Keratinocyte (primary cell): ENCODE results near the gene RNF38. TPM values are rescaled to one million over a fixed set of nuclear protein-coding genes. Genes with fewer than 3 reads are reported as not detected.

Source experiments
- DNase-seq: peaks from one replicate; pipeline ENCODE4 v3.0.0-alpha.2; 2011; ENCODE audit warnings: low read depth, missing footprints, low spot score
- FAIRE-seq: peaks from 2 replicates; lab custom pipeline; 2011; peaks lifted over from hg19 to GRCh38; lab: Jason Lieb, UNC
- H2AFZ ChIP-seq: 2 replicates; pipeline ENCODE4 v1.6.0; 2012; ENCODE audit warnings: low read length, control low read depth, inconsistent platforms; ENCODE audit not compliant: control insufficient read depth
- H3K27ac ChIP-seq: 2 replicates; pipeline ENCODE4 v1.5.1; 2011; ENCODE audit warnings: low read length; ENCODE audit not compliant: control insufficient read depth, insufficient read depth
- H3K27me3 ChIP-seq: 3 replicates; pipeline ENCODE4 v1.6.0; 2011; ENCODE audit warnings: low read length; ENCODE audit not compliant: control insufficient read depth, insufficient read depth; ENCODE audit errors: extremely low read depth
- H3K36me3 ChIP-seq, 2 experiments: 2 replicates in 1 of 2; 3 replicates in 1 of 2; pipeline ENCODE4 v1.5.1; 2011; ENCODE audit warnings: low read length in 2 of 2, mild to moderate bottlenecking in 1 of 2; ENCODE audit not compliant: control insufficient read depth in 2 of 2, insufficient read depth in 2 of 2; ENCODE audit errors: extremely low read depth in 1 of 2
- H3K4me1 ChIP-seq: 3 replicates; pipeline ENCODE4 v1.5.1; 2011; ENCODE audit warnings: low read length; ENCODE audit not compliant: control insufficient read depth, insufficient read depth; ENCODE audit errors: extremely low read depth
- H3K4me2 ChIP-seq: 3 replicates; pipeline ENCODE4 v1.6.0; 2011; ENCODE audit warnings: low read depth, low read length; ENCODE audit not compliant: control insufficient read depth, insufficient read depth; ENCODE audit errors: extremely low read depth
- H3K4me3 ChIP-seq, 3 experiments: fragments of 200-600 bp in 1 of 3; sonication (generic) in 1 of 3; 2 replicates in 2 of 3; 3 replicates in 1 of 3; pipeline ENCODE4 v1.5.1; 2011 to 2016; ENCODE audit warnings: low read length in 3 of 3, mild to moderate bottlenecking in 3 of 3, control low read depth in 2 of 3, inconsistent platforms in 1 of 3, low read depth in 1 of 3, mixed read lengths in 1 of 3, mixed run types in 1 of 3, moderate library complexity in 1 of 3; ENCODE audit not compliant: control insufficient read depth in 2 of 3, insufficient read depth in 2 of 3; ENCODE audit errors: extremely low read depth in 1 of 3
- H3K79me2 ChIP-seq: 2 replicates; pipeline ENCODE4 v1.6.0; 2012; ENCODE audit warnings: low read length; ENCODE audit not compliant: control insufficient read depth, insufficient read depth
- H3K9ac ChIP-seq: 3 replicates; pipeline ENCODE4 v1.6.0; 2011; ENCODE audit warnings: low read length; ENCODE audit not compliant: control insufficient read depth, insufficient read depth; ENCODE audit errors: extremely low read depth
- H3K9me1 ChIP-seq: 3 replicates; pipeline ENCODE4 v1.6.0; 2011; ENCODE audit warnings: low read length; ENCODE audit not compliant: control insufficient read depth, insufficient read depth; ENCODE audit errors: extremely low read depth
- H3K9me3 ChIP-seq: 2 replicates; pipeline ENCODE4 v1.5.1; 2012; ENCODE audit warnings: low read depth, low read length; ENCODE audit not compliant: control insufficient read depth
- H4K20me1 ChIP-seq: 3 replicates; pipeline ENCODE4 v1.6.0; 2011; ENCODE audit warnings: low read length; ENCODE audit not compliant: control insufficient read depth, insufficient read depth; ENCODE audit errors: extremely low read depth
- CTCF ChIP-seq, 3 experiments: IDR thresholded peaks in 1 of 3; conservative IDR thresholded peaks in 1 of 3; optimal IDR thresholded peaks in 1 of 3; 2 replicates in 2 of 3; 3 replicates in 1 of 3; pipeline versions ENCODE3 to v1.5.1; 2011; ENCODE audit warnings: low read length in 3 of 3, mild to moderate bottlenecking in 3 of 3, moderate library complexity in 2 of 3, control low read depth in 1 of 3, inconsistent platforms in 1 of 3; ENCODE audit not compliant: insufficient read depth in 2 of 3; ENCODE audit errors: extremely low read depth in 1 of 3
- EZH2 ChIP-seq: IDR thresholded peaks from one replicate; pipeline ENCODE4 v1.6.1; 2012; ENCODE audit warnings: inconsistent platforms, mild to moderate bottlenecking, low read length, moderate library complexity
- dilution Hi-C: fragments of 300-500 bp; cut with MboI; formaldehyde crosslinking; loops from one replicate; pipeline ENCODE4 v1.7.0; 2020; ENCODE audit warnings: low sequenced_read_pairs; ENCODE audit not compliant: extremely low pct_ligation_motif_present
- polyA plus RNA-seq, 5 experiments: library from polyadenylated mRNA; depleted of rRNA in 3 of 5; stranded (reverse) in 3 of 5; stranded (forward) in 1 of 5; unstranded in 1 of 5; fragments of >200 nt; gene quantifications; 1 replicate in 1 of 5; 2 replicates in 3 of 5; 3 replicates in 1 of 5; pipeline versions ENCODE4 v1.2.1 to v1.2.3, GENCODE V29; 2011 to 2012; ENCODE audit warnings: missing spikeins in 2 of 5, low read depth in 1 of 5, low replicate concordance in 1 of 5

The RNF38 gene
- polyA plus RNA-seq, 1 donor (not counting 4 experiments of a cell fraction or from before 2014, with no cell fraction given), result 12.5 TPM

GRCh38 chr9:36431078-36431477 lies 31.0 kb upstream of the RNF38 start:
- dilution Hi-C loops, result no loop called here
- peak; percentile 67 for FAIRE-seq
- H4K20me1 ChIP-seq, result no peaks in the 10 kb centered on the region
- no peaks in the 10 kb centered on the region for H3K36me3 ChIP-seq
- H3K9me3 ChIP-seq, result no peaks in the 10 kb centered on the region
- no peak overlapping the region for H3K4me2 ChIP-seq
- TF ChIP-seq EZH2 (no peak), CTCF (optimal IDR thresholded peaks at IDR 0.05 in 1 of 3, IDR thresholded peaks at IDR 0.05 in 1 of 3, conservative IDR thresholded peaks at IDR 0.05 in 1 of 3; ENCODE audit: extremely low read depth in 1 of 3, insufficient read depth in 2 of 3, low read length in 3 of 3) (no peak)
- H3K9ac ChIP-seq, result no peak overlapping the region
- no peak overlapping the region for H3K27ac ChIP-seq
- H3K79me2 ChIP-seq, result no peaks in the 10 kb centered on the region
- no peak overlapping the region for H2AFZ ChIP-seq
- DNase-seq, result no peak
- no peaks in the 10 kb centered on the region for H3K9me1 ChIP-seq
- no peaks in the 10 kb centered on the region for H3K4me1 ChIP-seq
- H3K27me3 ChIP-seq, result no peaks in the 10 kb centered on the region
- no peak overlapping the region for H3K4me3 ChIP-seq

- Histone ChIP-seq H3K27me3 (no peaks in the 10 kb centered on the region), H3K9me3 (no peaks in the 10 kb centered on the region), H3K79me2 (no peaks in the 10 kb centered on the region), H3K9ac (no peak overlapping the region), H3K4me3 (no peak overlapping the region), H3K4me2 (no peak overlapping the region), H3K36me3 (no peaks in the 10 kb centered on the region), H3K9me1 (no peaks in the 10 kb centered on the region), H2AFZ (no peak overlapping the region), H4K20me1 (no peaks in the 10 kb centered on the region), H3K4me1 (no peaks in the 10 kb centered on the region), H3K27ac (no peak overlapping the region)
- dilution Hi-C loops, result no loop called here
- DNase-seq (no peak), FAIRE-seq (no peak)
- no peak for TF ChIP-seq CTCF (optimal IDR thresholded peaks at IDR 0.05 in 1 of 3, IDR thresholded peaks at IDR 0.05 in 1 of 3, conservative IDR thresholded peaks at IDR 0.05 in 1 of 3; ENCODE audit: extremely low read depth in 1 of 3, insufficient read depth in 2 of 3, low read length in 3 of 3)
- TF ChIP-seq EZH2, result no peak
Measured at GRCh38 chr9:36426945-36427344, 26.9 kb upstream of the RNF38 start.
